Right ventricle myocardium inferior (tissue), 1 donor: ENCODE measurements around the gene CMSS1. TPM values are rescaled to one million over a fixed set of nuclear protein-coding genes. Genes with fewer than 3 reads are reported as not detected.

Source experiments
- ATAC-seq: fragments of 200-7000 bp; cut with Tn5 transposase; one replicate; pipeline ENCODE4 v1.9.1; 2020; ENCODE audit warnings: mild to moderate bottlenecking, moderate library complexity
- DNase-seq: peaks from one replicate; pipeline ENCODE4 v3.0.0; 2021; ENCODE audit errors: missing footprints
- intact Hi-C: fragments of 100-400 bp; cut with DNase I; formaldehyde crosslinking; loops from one replicate; pipeline ENCODE4 v1.11.0; 2022
- total RNA-seq: library from RNA; stranded (reverse); fragmentation: NEBNext Ultra II Directional; extraction: Animal tissue kit (Norgen Biotek cat#: 25700); gene quantifications from one replicate; pipeline ENCODE4 v1.2.1, GENCODE V29; 2021
- donor health status: DM: no; HTN: yes; CAD: no; lungs with severe emphysema.

The CMSS1 gene
- total RNA-seq, 1 donor from 2014 or later: 37.0 TPM

DNA sequence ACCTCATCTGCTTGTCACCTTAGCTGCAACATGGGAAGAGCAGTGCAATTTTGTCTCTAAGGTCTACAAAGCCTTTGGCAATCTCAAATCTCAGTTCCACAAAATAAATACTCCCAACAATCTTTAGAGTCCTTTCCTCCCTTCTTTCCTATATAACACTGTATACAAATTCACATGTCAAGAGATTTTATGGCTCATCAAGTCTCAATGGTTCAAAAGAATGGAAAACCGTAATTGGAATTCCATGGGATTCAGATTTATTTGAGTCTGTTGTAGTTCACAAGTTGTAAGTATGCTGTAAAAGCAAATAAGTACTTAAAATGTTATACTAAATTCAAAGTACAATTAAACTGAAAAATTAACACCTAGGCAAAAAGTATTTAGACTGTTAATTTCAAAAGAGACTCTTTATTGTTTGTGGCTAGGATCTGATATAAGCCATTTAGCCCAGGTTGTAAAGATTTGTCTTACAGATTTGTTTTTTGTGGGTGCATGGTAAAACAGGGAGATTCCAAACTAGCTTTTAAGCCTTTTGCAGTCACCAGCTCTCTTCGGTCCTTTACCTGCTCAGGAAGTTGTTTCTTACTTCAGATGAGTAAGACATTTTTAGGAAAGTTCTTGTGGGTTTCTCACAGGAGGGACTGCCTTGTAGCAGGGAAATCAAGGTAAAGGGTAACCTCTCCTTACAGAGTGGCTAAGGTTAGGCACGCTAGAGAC is 50.1 kb downstream of the CMSS1 start:
- no peak for ATAC-seq
- DNase-seq: no peak

DNA sequence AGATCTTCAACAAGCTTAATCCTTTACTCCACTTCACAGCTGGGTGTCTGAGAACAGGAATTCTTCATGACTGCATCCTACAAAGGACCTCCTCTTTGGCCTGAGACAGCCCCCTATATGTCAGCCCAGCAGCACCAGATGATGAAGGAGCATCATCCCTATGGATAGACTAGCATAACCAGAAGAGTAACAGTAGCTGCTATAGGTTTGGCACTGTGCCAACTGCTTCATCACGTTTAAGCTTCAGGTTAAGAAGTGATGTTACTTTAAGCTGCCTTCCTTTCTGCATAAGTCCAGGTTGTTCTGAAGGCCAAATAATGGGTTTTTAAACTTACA is 50.6 kb downstream of the CMSS1 start:
- ATAC-seq: no peak
- intact Hi-C loops: no loop called here

More for the DNA sequence above, 50.1 kb downstream of the CMSS1 start:
- intact Hi-C loops: no loop called here

DNA sequence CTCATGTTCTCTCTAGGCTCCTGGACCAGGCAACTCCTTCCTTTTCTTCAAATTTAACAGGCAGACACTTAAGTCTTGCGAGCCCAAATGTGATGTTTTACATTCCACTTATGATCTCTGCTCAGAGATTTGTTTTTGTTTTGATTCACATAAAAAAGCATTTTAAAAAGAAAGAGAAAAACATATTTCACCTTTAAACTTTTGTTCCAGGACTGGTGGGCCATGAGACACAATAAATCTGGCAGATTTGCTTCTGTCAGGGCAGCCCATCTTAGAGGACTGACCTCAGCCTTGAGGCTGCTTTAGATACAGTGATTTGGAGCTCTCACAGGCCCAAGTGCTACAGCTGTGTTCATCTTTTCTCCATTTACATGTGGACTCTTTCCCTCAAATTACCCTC is 52.0 kb downstream of the CMSS1 start:
- DNase-seq (no peak), ATAC-seq (no peak)
- intact Hi-C loops: loop anchor here (10.0 kb wide), 1 partner anchor 175 kb away; no protein-coding TSS in a partner anchor

More for the DNA sequence above, 50.6 kb downstream of the CMSS1 start:
- DNase-seq: no peak

DNA sequence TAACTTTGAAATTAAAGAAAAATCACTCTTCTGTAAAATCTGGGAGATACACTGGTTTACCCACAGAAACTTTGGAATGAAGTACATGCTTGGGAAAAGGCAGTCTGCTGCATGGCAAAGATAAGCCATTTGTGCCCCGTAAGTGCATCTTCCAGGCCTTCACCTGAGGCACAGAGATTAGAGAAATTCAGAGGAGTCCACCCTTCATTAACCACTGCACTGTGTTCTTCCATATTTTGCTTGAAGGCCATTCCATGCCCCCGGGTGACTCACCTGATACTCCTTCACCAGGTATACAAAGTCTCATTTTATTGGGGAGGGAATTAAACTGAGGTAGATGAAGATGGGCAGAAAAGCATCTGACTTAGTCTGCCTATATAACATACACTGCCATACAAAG is 53.0 kb downstream of the CMSS1 start:
- intact Hi-C loops: loop anchor here (10.0 kb wide), 1 partner anchor 174 kb away; no protein-coding TSS in a partner anchor
- no peak for DNase-seq
- no peak for ATAC-seq

DNA sequence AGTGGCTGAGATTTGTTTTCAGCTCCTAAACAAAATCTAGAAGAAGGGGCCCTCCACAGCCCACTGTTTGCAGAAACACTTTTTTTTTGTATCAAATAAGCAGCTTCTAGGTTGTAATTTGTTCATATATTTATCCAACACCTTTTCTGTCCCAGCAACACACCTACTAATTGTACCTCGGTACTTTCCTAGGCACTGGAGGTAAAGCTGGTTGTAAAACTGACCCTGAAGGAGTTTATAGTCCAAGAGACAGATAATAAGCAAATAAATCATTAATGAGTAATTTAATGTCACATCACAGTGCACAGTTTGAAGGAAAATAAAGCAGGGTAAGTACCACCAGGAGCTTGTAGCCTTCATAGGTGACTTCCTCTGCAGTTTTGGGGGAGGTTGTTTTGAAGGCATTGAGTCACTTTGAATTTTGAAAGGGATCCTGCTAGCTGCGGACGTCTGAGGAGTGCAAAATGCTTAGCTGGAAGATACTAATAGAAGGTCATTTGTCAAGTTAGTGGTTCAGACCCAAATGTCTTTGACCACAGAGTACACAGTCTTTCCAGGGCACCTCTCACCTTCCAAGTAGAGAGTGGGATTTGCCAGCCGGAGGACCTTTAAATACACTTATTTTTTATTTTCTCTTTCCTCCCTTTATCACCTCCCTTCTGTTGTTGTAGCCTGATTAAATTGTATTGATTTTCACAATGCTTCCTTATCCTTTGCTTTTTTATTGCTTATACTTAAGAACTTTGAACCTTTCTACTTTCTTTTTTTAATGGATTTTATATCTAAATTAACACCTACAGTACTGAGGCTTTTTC is 53.8 kb downstream of the CMSS1 start:
- ATAC-seq: no peak
- no peak for DNase-seq
- intact Hi-C loops: loop anchor here (10.0 kb wide), 1 partner anchor 173 kb away; no protein-coding TSS in a partner anchor

DNA sequence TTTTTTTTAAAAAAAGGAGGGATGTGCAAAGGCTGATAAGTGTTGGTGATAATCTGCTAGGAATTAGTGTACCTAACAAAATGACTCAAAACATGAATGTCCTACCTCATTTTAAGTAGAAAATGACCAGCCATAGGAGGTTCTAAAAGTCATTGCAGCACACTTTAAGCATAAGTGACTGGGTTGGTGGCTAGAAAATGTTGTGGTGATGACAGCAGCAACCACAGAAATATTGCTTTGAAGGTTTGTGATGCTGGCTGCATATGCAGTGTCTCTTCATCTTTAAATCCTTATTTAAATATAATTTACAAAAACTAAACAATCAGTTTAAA is 55.2 kb downstream of the CMSS1 start:
- intact Hi-C loops: loop anchor here (10.0 kb wide), 1 partner anchor 172 kb away; no protein-coding TSS in a partner anchor
- ATAC-seq (no peak), DNase-seq (no peak)

DNA sequence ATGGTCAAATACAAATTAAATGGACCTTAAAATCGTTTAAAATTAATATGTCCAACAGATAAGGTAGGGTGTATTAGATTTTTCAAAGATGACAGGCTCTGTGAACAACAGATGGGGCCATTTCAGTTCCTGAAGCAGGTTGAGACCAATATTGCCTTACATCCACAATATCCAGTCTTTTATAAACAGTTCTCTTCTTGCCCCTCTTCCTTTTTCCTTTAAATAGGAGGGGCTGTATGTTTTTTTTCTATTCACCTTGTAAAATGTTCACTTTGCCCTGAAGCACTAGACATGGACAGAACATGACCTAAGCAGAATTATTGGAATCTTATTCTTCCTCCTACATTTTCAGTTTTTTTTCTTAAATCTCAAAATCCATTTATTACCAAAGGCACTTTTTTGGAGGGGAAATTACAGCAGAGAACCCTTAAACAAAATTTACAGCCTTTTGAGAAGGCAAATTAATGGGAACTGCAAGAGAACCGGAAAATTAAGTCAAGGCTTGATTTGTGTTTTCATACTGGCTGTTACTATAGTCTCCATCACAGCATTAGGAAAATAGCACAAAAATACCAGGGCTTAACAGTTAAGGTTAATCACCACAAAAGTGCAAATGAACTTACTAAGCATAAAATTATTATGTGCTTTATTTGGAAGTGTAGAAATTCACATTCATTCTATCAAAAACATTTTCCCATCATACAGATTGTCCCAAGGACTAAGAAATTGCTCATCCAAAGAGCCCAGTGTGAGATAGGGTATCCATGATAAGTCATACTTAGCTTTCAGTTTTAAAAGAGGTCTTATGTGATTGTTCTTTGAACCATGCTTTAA is 55.8 kb downstream of the CMSS1 start:
- intact Hi-C loops: loop anchor here (10.0 kb wide), 1 partner anchor 171 kb away; no protein-coding TSS in a partner anchor

DNA sequence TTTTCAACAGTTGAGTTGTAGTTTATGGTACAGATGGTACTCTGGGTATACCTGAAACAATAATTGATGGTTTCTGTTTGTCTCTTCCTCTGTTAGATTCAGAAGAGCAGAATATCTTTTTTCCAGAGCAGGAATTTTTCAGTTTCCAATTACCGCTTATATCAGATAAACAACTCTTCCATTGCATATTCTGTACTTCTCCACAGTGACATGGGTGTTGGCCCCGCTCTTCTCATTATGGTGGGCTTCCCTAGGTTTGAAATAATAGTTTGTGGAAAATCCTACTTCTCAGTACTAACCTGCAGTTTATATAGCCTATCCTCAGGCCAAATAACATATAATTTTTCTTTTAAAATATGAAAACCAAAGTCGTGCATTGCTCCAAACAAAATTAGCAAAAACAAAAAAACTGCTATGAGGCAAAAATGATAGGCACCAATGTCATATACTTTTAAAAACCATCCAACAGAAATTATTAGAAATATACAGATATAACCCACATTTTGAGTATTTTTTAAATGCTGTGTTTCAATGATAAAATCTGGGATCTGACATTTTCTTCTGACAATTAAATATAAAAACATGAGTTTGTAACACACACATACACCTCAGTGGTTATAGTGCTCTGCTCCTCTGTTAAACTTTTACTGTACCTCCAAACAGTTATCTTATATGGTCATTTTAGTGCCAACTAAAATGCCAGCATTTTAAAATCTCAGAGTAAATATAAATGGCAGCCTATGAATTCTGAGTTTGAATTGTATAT is 56.8 kb downstream of the CMSS1 start:
- intact Hi-C loops: loop anchor here (10.0 kb wide), 1 partner anchor 170 kb away; no protein-coding TSS in a partner anchor
- ATAC-seq (no peak), DNase-seq (no peak)

More for the DNA sequence above, 55.8 kb downstream of the CMSS1 start:
- no peak for DNase-seq
- ATAC-seq: no peak

DNA sequence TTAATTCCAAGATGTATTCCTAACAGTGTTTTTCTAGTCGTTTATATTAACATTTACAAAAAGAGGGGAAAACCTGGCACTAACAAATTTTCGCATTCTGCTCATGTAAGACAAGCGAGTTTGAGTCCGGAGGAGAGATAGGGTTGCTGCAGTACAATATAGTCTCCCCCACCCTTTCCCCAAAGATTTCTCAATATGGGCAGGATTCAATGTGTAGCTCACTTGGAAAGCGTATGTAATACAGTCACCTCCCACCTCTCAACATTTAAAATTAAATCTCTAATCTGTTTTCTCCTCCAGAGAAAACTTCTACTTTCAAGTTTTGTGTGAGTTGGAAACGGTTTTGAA is 57.9 kb downstream of the CMSS1 start:
- intact Hi-C loops: loop anchor here (10.0 kb wide), 1 partner anchor 169 kb away; no protein-coding TSS in a partner anchor
- DNase-seq: no peak
- peak; percentile 58 for ATAC-seq

DNA sequence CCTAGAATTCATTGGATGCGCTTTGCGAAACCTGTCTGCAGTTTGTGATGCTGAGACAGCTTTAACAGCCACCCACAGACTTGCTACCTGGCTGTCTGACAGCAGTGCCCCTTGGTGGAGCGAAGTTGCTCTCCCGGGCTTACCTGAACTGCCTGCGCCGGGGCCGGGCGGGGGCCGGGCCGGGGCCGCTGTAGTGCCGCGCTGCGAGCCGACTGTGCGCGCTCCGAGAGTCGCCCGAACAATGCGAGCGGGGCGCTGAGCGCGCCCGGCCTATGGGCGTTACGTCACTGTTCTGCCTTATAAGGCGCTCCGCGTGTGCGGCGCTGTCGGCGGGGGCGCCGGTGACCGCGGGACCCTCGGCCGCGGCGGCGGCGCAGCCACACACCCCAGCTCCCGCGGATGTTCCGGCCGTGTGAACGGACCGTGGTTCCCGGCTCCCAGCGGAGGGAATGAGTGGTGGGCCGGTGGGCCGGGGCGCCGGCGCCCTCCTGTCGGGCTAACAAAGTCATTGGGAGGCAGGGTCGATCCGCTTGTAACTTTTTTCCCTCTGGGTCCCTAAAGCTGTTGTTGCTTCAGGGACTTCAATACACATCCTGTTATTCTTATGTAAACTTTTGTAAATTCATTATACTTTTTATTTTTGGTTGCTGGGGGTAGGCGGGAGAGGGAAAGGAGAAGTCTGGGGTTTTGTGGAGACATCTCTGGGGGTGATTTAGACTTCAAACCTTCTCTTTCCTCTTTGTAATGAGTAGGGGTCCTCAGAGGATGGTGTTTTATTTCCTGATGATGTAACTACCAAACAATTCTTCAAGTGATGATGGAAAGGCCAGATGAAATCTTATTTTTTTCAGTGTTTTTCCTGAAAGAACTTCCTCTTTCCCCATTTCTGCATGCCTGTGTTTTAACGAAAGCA is 58.5 kb downstream of the CMSS1 start:
- peak; percentile 97 for ATAC-seq
- intact Hi-C loops: loop anchor here (2.0 to 10.0 kb wide), 2 partner anchors 131 to 169 kb away; no protein-coding TSS in a partner anchor

DNA sequence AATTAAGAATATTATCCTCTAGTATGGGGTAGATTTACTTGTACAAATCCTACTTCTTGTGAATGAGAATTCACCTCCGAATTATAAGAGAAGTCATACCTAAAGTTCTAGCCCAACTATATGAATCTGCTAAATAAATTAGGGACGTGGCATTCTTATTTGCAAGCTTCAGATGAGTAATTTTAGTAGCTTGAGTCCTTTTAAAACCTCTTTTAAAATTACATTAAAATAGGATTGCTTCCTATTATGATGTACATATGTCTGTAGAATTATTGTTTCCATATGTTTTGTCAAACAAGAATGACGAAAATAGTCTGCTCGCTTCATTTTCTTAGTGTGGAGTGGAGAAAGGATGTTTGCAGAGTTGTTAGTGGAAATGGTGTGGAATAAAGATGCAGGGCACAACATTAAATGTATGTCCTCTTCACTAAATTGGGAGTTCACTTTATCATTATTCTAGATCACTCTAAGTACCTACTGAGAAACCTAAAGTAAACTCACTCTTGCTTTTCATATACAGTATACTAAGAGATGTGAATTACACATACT is 59.4 kb downstream of the CMSS1 start:
- DNase-seq (no peak), ATAC-seq (no peak)
- intact Hi-C loops: loop anchor here (2.0 to 10.0 kb wide), 2 partner anchors 130 to 168 kb away; no protein-coding TSS in a partner anchor

More for the DNA sequence above, 58.5 kb downstream of the CMSS1 start:
- DNase-seq: peak; percentile 92

DNA sequence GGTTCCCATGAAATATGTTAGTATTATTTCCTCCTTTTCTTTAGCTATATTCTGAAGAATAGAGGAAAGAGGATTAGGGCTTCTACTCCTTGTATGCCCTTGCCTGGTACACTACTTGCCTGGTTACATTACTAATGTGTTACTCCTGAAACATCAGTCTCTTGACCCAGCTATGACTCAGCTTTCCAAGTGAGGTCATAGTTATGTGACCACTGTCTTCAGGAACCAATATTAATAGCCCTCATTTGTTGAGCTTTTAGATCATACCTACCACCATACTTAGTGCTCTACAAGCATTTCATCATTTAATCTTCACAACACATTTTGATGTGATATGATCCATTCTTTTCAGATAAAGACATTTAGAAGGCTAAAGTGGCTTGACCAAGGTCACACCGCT is 60.3 kb downstream of the CMSS1 start:
- intact Hi-C loops: loop anchor here (2.0 to 10.0 kb wide), 2 partner anchors 43 to 167 kb away; no protein-coding TSS in a partner anchor
- DNase-seq (no peak), ATAC-seq (no peak)

DNA sequence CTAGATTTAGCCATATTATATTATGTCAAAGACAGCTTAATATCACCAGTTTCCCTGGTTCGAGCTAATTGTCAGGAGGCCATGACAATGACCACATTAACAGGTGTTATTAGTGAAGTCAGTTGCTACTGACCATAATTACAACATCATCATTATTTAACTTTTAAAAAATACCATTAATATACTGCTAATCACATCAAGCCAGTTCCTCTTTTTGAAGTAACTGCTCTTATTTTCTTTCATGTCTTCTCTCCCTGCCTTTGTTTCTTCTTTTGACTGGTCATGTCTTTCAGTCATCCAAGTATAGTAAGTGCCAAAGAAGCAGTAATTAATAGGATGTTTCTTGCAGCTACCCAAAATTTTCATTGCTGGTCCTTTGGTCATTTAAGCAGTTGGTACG is 61.6 kb downstream of the CMSS1 start:
- DNase-seq (no peak), ATAC-seq (no peak)
- intact Hi-C loops: loop anchor here (2.0 to 10.0 kb wide), 2 partner anchors 42 to 166 kb away; no protein-coding TSS in a partner anchor

DNA sequence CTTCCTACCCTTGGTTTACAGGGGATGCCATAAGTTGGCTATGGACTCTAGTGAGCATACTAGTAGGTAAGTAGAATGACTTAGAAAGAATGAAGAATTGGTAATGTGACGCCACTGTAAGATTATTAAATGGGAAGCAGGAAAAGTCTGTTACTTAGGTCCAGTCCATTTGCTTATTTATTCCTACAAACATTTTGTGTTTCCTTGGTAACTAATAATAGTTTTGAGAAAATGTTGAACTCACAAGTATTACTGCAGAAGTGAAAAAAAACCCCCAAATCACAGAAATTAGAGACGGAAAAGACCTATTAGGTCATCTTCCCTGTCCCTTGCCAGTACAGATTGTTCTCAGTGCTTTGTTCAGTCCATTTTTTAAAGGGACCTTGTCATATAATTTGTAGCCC is 63.5 kb downstream of the CMSS1 start:
- DNase-seq (no peak), ATAC-seq (peak; percentile 81)
- intact Hi-C loops: no loop called here

DNA sequence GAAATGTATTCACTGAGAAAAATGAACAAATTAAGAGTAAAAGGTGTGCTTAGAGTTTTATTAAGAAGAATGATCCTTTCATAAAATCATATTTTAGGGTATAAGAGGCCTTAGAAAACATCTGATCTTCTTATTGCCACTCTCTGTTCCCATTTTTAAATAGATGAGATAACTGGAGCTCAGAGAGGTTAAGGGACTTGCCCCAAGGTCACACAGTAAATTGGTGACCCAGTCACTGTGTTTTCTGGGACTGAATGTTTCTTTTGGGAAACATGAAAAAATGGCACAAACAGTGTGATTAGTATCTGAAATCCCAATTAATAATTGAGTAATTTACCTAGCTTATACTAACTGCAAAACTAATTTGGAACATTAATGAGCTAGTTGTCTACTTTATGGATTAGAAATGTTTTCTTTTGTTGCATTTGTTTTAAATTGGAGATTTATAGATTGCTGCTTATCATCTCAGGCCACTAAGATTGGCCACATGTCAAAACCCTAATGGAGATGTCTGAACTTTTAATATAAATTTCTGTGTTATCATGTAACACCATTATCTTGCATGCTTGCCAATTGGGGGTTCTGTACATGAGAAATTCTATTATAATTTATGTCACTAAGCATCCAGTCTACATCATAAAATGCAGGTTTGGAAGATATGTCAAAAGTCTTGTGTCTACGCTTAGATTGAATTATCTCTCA is 64.9 kb downstream of the CMSS1 start:
- ATAC-seq: no peak
- no peak for DNase-seq
- intact Hi-C loops: no loop called here

DNA sequence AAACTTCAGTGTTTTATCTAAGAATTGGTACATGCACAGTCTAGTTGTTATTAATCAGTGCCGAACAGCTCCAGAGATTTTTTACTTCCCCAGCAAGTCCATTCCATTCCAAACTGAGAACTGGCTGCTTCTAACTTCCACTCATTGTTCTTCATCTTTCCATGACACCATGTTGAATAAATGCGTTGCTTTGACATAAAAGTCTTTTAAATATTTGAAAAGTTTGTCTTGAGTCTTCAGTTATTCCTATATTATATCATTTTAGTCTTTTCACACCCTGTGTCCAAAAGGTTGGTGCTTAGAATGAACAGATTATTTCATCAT is 65.4 kb downstream of the CMSS1 start:
- intact Hi-C loops: no loop called here
- no peak for DNase-seq
- no peak for ATAC-seq
